ENCODE data around the gene POFUT2. TPM values are rescaled to one million over a fixed set of nuclear protein-coding genes. Genes with fewer than 3 reads are reported as not detected.

POFUT2 gene
- total and polyA plus RNA-seq, 4 donors: 17.9 to 35.7 (median 26.1) TPM

DNA sequence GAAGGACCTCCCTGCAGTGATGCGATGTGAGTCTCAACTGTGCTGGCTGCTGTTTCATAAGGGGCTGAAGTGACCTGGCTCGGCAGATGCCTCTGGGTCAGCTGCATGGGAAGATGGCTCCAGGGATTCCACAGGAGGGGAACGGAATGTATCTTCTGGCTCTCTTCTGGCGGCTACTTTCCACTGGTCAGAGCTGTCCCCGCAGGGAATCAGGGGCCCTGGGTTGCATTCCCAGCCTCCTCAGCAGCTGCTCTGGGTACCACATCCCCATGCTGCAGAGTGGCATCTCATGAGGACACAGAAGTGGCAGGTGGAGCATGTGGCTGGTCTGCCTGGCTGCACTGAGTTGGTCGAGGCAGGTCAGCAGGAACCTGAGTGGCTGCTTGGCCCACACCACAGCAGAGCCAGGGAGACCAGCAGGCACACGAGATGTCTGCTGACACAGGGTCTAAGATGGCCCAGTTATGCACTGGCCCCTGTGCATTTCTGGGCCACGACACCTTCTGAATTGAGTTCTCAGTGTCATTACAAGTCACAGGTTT is 42.8 kb downstream of the POFUT2 start:
- Histone ChIP-seq H3K4me1 (ENCODE audit: control insufficient read depth in 5 of 5, insufficient read depth in 5 of 5, low read length in 5 of 5) (peaks cover 0 to 6% (median 0%) of the 10 kb centered on the region in 5 donors), H3K36me3 (ENCODE audit: control insufficient read depth in 4 of 4, insufficient read depth in 4 of 4, low read length in 4 of 4) (no peaks in the 10 kb centered on the region), H3K4me3 (no peak overlapping the region), H3K27me3 (ENCODE audit: control insufficient read depth in 3 of 3, insufficient read depth in 3 of 3, low read length in 2 of 3) (peaks cover 0 to 9% (median 0%) of the 10 kb centered on the region in 3 donors), H3K9me3 (ENCODE audit: control insufficient read depth in 4 of 4, insufficient read depth in 3 of 4, low read length in 3 of 4) (peaks cover 0 to 14% (median 3%) of the 10 kb centered on the region in 4 donors), H3K27ac (ENCODE audit: low read depth in 1 of 2, low read length in 1 of 2) (no peak overlapping the region), H3K9ac (ENCODE audit: insufficient read depth in 1 of 2, low read length in 2 of 2) (no peak overlapping the region)
- DNase-seq (no peak), ATAC-seq (ENCODE audit: insufficient read depth, low FRiP score) (no peak)
- TF ChIP-seq CTCF (IDR thresholded peaks at IDR 0.05; ENCODE audit: control extremely low read depth, extremely low read depth): no peak
- WGBS, 2 donors: 75 to 87% methylated on average over 8 of the region's 8 CpGs

DNA sequence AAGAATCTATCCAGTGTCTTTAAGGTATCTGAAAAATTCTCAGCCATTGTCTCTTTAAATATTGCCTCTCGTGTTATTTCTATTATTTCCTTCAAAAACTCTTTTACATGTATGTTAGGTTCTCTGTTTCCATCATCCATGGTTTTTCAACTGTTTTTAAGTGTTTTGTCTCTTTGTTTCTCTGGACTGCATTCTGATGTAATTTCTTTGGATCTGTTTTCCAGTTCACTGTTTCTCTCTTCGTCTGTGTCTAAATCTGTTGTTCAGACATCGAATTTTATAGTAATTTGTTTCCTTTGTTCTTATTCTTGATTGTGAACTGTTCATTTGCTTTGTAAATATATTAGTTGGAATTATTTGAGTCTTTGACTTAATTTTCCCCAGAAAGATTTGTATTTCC is 44.1 kb downstream of the POFUT2 start:
- DNase-seq: no peak
- 51 to 88% methylated on average over 3 of the region's 3 CpGs for WGBS, 2 donors
- Histone ChIP-seq H3K36me3 (ENCODE audit: control insufficient read depth in 4 of 4, insufficient read depth in 4 of 4, low read length in 4 of 4) (no peaks in the 10 kb centered on the region), H3K9me3 (ENCODE audit: control insufficient read depth in 4 of 4, insufficient read depth in 3 of 4, low read length in 3 of 4) (peaks cover 0 to 14% (median 3%) of the 10 kb centered on the region in 4 donors), H3K27me3 (ENCODE audit: control insufficient read depth in 3 of 3, insufficient read depth in 3 of 3, low read length in 2 of 3) (peaks cover 0 to 4% (median 0%) of the 10 kb centered on the region in 3 donors), H3K4me1 (ENCODE audit: control insufficient read depth in 5 of 5, insufficient read depth in 5 of 5, low read length in 5 of 5) (peaks cover 0 to 2% (median 0%) of the 10 kb centered on the region in 5 donors), H3K9ac (ENCODE audit: insufficient read depth in 1 of 2, low read length in 2 of 2) (no peak overlapping the region), H3K4me3 (no peak overlapping the region), H3K27ac (ENCODE audit: low read depth in 1 of 2, low read length in 1 of 2) (no peak overlapping the region)
- no peak for TF ChIP-seq CTCF (IDR thresholded peaks at IDR 0.05; ENCODE audit: control extremely low read depth, extremely low read depth)
- no peak for ATAC-seq (ENCODE audit: insufficient read depth, low FRiP score)

GRCh38 chr21:45241357-45241756 is 46.3 kb downstream of the POFUT2 start:
- Histone ChIP-seq H3K27me3 (ENCODE audit: control insufficient read depth in 3 of 3, insufficient read depth in 3 of 3, low read length in 2 of 3) (no peaks in the 10 kb centered on the region), H3K4me1 (ENCODE audit: control insufficient read depth in 5 of 5, insufficient read depth in 5 of 5, low read length in 5 of 5) (no peaks in the 10 kb centered on the region), H3K36me3 (ENCODE audit: control insufficient read depth in 4 of 4, insufficient read depth in 4 of 4, low read length in 4 of 4) (no peaks in the 10 kb centered on the region), H3K27ac (ENCODE audit: low read depth in 1 of 2, low read length in 1 of 2) (no peak overlapping the region), H3K9me3 (ENCODE audit: control insufficient read depth in 4 of 4, insufficient read depth in 3 of 4, low read length in 3 of 4) (peaks cover 0 to 16% (median 3%) of the 10 kb centered on the region in 4 donors), H3K4me3 (no peak overlapping the region), H3K9ac (ENCODE audit: insufficient read depth in 1 of 2, low read length in 2 of 2) (no peak overlapping the region)
- no peak for ATAC-seq (ENCODE audit: insufficient read depth, low FRiP score)
- no peak for DNase-seq
- no peak for TF ChIP-seq CTCF (IDR thresholded peaks at IDR 0.05; ENCODE audit: control extremely low read depth, extremely low read depth)
- 79 to 84% methylated on average over 3 of the region's 3 CpGs for WGBS, 2 donors

DNA sequence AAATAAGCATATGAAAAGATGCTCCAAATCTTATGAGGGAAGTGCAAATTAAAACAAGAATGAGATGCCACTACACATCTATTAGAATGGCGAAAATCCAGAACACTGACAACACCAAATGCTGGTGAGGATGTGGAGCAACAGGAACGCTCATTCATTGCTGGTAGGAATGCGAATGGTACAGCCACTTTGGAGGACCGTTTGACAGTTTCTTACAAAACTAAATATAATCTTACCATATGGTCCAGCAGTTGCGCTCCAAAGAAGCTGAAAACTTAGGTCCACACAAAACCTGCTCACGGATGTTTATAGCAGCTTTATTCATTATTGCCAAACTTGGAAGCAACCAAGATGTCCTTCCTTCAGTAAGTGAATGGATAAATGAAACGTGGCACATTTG is 50.3 kb downstream of the POFUT2 start:
- no peak for TF ChIP-seq CTCF (IDR thresholded peaks at IDR 0.05; ENCODE audit: control extremely low read depth, extremely low read depth)
- 91 to 93% methylated on average over 7 of the region's 7 CpGs for WGBS, 2 donors
- Histone ChIP-seq H3K4me1 (ENCODE audit: control insufficient read depth in 5 of 5, insufficient read depth in 5 of 5, low read length in 5 of 5) (peaks cover 0 to 1% (median 0%) of the 10 kb centered on the region in 5 donors), H3K9ac (ENCODE audit: insufficient read depth in 1 of 2, low read length in 2 of 2) (no peak overlapping the region), H3K27ac (ENCODE audit: low read depth in 1 of 2, low read length in 1 of 2) (no peak overlapping the region), H3K36me3 (ENCODE audit: control insufficient read depth in 4 of 4, insufficient read depth in 4 of 4, low read length in 4 of 4) (no peaks in the 10 kb centered on the region), H3K9me3 (ENCODE audit: control insufficient read depth in 4 of 4, insufficient read depth in 3 of 4, low read length in 3 of 4) (peaks cover 0 to 8% (median 0%) of the 10 kb centered on the region in 4 donors), H3K4me3 (no peak overlapping the region), H3K27me3 (ENCODE audit: control insufficient read depth in 3 of 3, insufficient read depth in 3 of 3, low read length in 2 of 3) (no peaks in the 10 kb centered on the region)
- ATAC-seq (ENCODE audit: insufficient read depth, low FRiP score): no peak
- DNase-seq: no peak
